ENCODE measurements around the gene ZNF750.

Gene ZNF750

GRCh38 chr17:82810644-82811430 lies 29.0 kb downstream of the ZNF750 start:
- no peak for FAIRE-seq
- TF ChIP-seq PAX5 (IDR thresholded peaks at IDR 0.05; ENCODE audit: insufficient read depth, low read length, severe bottlenecking) (no peak), POLR2A (IDR thresholded peaks at IDR 0.05; ENCODE audit: low read depth, low read length) (no peak), POLR2AphosphoS5 (IDR thresholded peaks at IDR 0.05; ENCODE audit: low read depth, low read length) (no peak), TAF1 (IDR thresholded peaks at IDR 0.05; ENCODE audit: low read depth, low read length) (no peak), POU2F2 (IDR thresholded peaks at IDR 0.05; ENCODE audit: low read depth, low read length) (no peak), SPI1 (IDR thresholded peaks at IDR 0.05; ENCODE audit: low read depth, low read length) (no peak)

GRCh38 chr17:82808921-82809905 lies 30.6 kb downstream of the ZNF750 start:
- no peak for TF ChIP-seq POLR2A (IDR thresholded peaks at IDR 0.05; ENCODE audit: low read depth, low read length)
- TF ChIP-seq POU2F2 (IDR thresholded peaks at IDR 0.05; ENCODE audit: low read depth, low read length): no peak
- TF ChIP-seq PAX5 (IDR thresholded peaks at IDR 0.05; ENCODE audit: insufficient read depth, low read length, severe bottlenecking): no peak
- no peak for DNase-seq (ENCODE audit: insufficient read length, low spot score)
- FAIRE-seq: no peak

More at GRCh38 chr17:82810644-82811430, 29.0 kb downstream of the ZNF750 start:
- DNase-seq (ENCODE audit: insufficient read length, low spot score): no peak

- FAIRE-seq (no peak), DNase-seq (ENCODE audit: insufficient read length, low spot score) (no peak)
Observed at GRCh38 chr17:82808006-82808405, 31.8 kb downstream of the ZNF750 start.

GRCh38 chr17:82807562-82807961 lies 32.3 kb downstream of the ZNF750 start:
- DNase-seq (ENCODE audit: insufficient read length, low spot score) (no peak), FAIRE-seq (no peak)
- no peak for TF ChIP-seq POLR2AphosphoS5 (IDR thresholded peaks at IDR 0.05; ENCODE audit: low read depth, low read length)
- no peak for TF ChIP-seq POLR2A (IDR thresholded peaks at IDR 0.05; ENCODE audit: low read depth, low read length)
- no peak for TF ChIP-seq TAF1 (IDR thresholded peaks at IDR 0.05; ENCODE audit: low read depth, low read length)
- no peak for TF ChIP-seq PAX5 (IDR thresholded peaks at IDR 0.05; ENCODE audit: insufficient read depth, low read length, severe bottlenecking)
- no peak for TF ChIP-seq SPI1 (IDR thresholded peaks at IDR 0.05; ENCODE audit: low read depth, low read length)
- TF ChIP-seq POU2F2 (IDR thresholded peaks at IDR 0.05; ENCODE audit: low read depth, low read length): no peak

More at GRCh38 chr17:82808006-82808405, 31.8 kb downstream of the ZNF750 start:
- no peak for TF ChIP-seq SPI1 (IDR thresholded peaks at IDR 0.05; ENCODE audit: low read depth, low read length)

- FAIRE-seq (no peak), DNase-seq (ENCODE audit: insufficient read length, low spot score) (no peak)
Observed at GRCh38 chr17:82807101-82807500, 32.7 kb downstream of the ZNF750 start.

GRCh38 chr17:82806645-82807044 lies 33.2 kb downstream of the ZNF750 start:
- TF ChIP-seq SPI1 (IDR thresholded peaks at IDR 0.05; ENCODE audit: low read depth, low read length) (no peak), TAF1 (IDR thresholded peaks at IDR 0.05; ENCODE audit: low read depth, low read length) (no peak), PAX5 (IDR thresholded peaks at IDR 0.05; ENCODE audit: insufficient read depth, low read length, severe bottlenecking) (no peak), POU2F2 (IDR thresholded peaks at IDR 0.05; ENCODE audit: low read depth, low read length) (no peak), POLR2AphosphoS5 (IDR thresholded peaks at IDR 0.05; ENCODE audit: low read depth, low read length) (no peak), POLR2A (IDR thresholded peaks at IDR 0.05; ENCODE audit: low read depth, low read length) (no peak)
- DNase-seq (ENCODE audit: insufficient read length, low spot score) (no peak), FAIRE-seq (no peak)

More at GRCh38 chr17:82807101-82807500, 32.7 kb downstream of the ZNF750 start:
- TF ChIP-seq POLR2AphosphoS5 (IDR thresholded peaks at IDR 0.05; ENCODE audit: low read depth, low read length): no peak
- no peak for TF ChIP-seq TAF1 (IDR thresholded peaks at IDR 0.05; ENCODE audit: low read depth, low read length)
- no peak for TF ChIP-seq PAX5 (IDR thresholded peaks at IDR 0.05; ENCODE audit: insufficient read depth, low read length, severe bottlenecking)
- no peak for TF ChIP-seq POU2F2 (IDR thresholded peaks at IDR 0.05; ENCODE audit: low read depth, low read length)
- no peak for TF ChIP-seq POLR2A (IDR thresholded peaks at IDR 0.05; ENCODE audit: low read depth, low read length)
- no peak for TF ChIP-seq SPI1 (IDR thresholded peaks at IDR 0.05; ENCODE audit: low read depth, low read length)

GRCh38 chr17:82805823-82806222 lies 34.0 kb downstream of the ZNF750 start:
- no peak for DNase-seq (ENCODE audit: insufficient read length, low spot score)
- TF ChIP-seq POLR2A (IDR thresholded peaks at IDR 0.05; ENCODE audit: low read depth, low read length) (no peak), POLR2AphosphoS5 (IDR thresholded peaks at IDR 0.05; ENCODE audit: low read depth, low read length) (no peak), SPI1 (IDR thresholded peaks at IDR 0.05; ENCODE audit: low read depth, low read length) (no peak), PAX5 (IDR thresholded peaks at IDR 0.05; ENCODE audit: insufficient read depth, low read length, severe bottlenecking) (no peak), TAF1 (IDR thresholded peaks at IDR 0.05; ENCODE audit: low read depth, low read length) (no peak), POU2F2 (IDR thresholded peaks at IDR 0.05; ENCODE audit: low read depth, low read length) (no peak)
- no peak for FAIRE-seq

- FAIRE-seq: no peak
- no peak for DNase-seq (ENCODE audit: insufficient read length, low spot score)
- TF ChIP-seq POLR2A (IDR thresholded peaks at IDR 0.05; ENCODE audit: low read depth, low read length) (no peak), POLR2AphosphoS5 (IDR thresholded peaks at IDR 0.05; ENCODE audit: low read depth, low read length) (no peak), PAX5 (IDR thresholded peaks at IDR 0.05; ENCODE audit: insufficient read depth, low read length, severe bottlenecking) (no peak), SPI1 (IDR thresholded peaks at IDR 0.05; ENCODE audit: low read depth, low read length) (no peak), POU2F2 (IDR thresholded peaks at IDR 0.05; ENCODE audit: low read depth, low read length) (no peak), TAF1 (IDR thresholded peaks at IDR 0.05; ENCODE audit: low read depth, low read length) (no peak)
Observed at GRCh38 chr17:82805254-82805653, 34.6 kb downstream of the ZNF750 start.

- TF ChIP-seq PAX5 (IDR thresholded peaks at IDR 0.05; ENCODE audit: insufficient read depth, low read length, severe bottlenecking): no peak
- TF ChIP-seq POLR2A (IDR thresholded peaks at IDR 0.05; ENCODE audit: low read depth, low read length): no peak
- no peak for TF ChIP-seq SPI1 (IDR thresholded peaks at IDR 0.05; ENCODE audit: low read depth, low read length)
- no peak for TF ChIP-seq POU2F2 (IDR thresholded peaks at IDR 0.05; ENCODE audit: low read depth, low read length)
- no peak for TF ChIP-seq TAF1 (IDR thresholded peaks at IDR 0.05; ENCODE audit: low read depth, low read length)
- no peak for TF ChIP-seq POLR2AphosphoS5 (IDR thresholded peaks at IDR 0.05; ENCODE audit: low read depth, low read length)
- no peak for FAIRE-seq
- no peak for DNase-seq (ENCODE audit: insufficient read length, low spot score)
Observed at GRCh38 chr17:82804442-82805191, 35.2 kb downstream of the ZNF750 start.

All from GM12891 (cell line).